ENCODE measurements around the gene ZNF317.
"Not testable (repeated sequence)": the region's sequence is repeated elsewhere in the genome, so short reads cannot be mapped to it uniquely, and the experiment has no call there.

ZNF317 gene

DNA sequence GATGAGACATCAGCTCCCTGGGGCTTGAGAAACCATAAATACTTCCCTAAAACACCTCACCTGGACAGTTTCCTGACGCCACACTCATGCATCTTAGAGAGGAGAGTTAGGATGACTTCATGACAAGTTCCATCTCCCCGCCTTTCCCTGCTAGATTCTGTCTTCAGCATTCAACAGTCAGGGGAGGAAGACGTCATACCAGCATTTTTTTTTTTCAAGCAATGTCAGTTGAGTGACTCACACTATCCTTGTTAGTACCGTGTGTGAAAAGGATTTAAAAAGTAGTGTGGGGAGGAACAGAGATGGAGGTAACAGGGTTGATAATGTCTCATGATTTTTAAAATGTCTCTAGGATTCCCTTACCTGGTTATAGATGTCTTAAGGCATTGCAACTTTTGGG lies 38.7 kb downstream of the ZNF317 start, which contains the start of gene OR7D2:
OR7D2 (plus strand) TSS at position 79 of the 400 bp plus-strand sequence. CDS start 6,803 bp downstream, outside the sequence.
- no peak for DNase-seq

DNA sequence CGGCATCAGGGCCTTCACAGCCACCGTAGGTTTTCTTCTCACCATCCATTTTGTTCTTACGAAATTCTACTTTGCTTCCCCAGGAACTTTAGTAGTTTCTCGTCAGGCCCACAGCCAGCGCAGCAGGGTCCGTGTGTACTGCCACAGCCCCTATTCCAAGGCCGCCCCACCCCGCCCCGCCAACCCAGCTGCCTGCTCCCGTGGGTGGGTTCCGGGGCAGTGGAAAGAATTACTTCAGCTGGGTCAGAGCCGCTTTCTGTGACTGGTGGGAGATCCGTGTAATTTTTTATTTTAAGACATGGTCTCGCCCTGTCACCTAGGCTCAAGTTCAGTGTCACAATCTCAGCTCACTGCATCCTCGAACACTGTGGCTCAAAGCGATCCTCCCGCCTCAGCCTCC lies 42.8 kb downstream of the ZNF317 start:
- DNase-seq = no peak

DNA sequence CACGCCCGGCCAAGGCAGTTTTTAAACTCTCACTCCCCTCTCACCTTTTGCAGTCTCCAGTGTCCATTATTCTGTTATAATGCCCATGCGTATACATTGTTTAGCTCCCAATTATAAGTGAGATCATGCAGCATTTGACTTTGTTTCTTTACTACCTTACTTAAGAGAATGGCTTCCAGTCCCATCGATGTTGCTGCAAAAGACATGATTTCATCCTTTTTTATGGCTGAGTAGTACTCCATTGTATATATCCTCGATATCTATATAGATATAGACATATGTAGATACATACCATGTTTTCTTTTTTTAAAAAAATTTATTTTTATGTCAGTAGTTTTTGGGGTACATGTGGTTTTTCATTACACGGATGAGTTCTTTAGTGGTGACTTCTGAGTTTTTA lies 47.0 kb downstream of the ZNF317 start:
- no peak for DNase-seq

DNA sequence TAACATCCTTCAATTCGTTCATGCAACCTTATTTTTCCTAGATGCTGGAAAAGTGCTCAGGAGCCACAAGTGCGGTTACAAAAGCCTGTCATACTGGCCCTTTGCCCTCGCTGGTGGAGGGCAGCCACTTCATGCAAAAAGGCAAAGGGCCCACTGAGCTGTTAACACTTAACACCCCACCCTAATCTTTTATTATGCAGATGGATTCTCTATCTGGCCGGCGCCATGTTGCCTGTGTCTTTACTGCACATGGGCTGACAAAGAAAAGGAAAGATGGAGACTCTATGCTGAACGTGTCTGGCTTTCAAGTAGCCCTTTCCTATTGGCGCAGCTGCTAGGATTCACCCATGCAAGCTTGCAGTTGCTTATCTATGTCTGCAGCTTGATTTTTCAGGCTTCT lies 49.3 kb downstream of the ZNF317 start:
- DNase-seq = no peak

DNA sequence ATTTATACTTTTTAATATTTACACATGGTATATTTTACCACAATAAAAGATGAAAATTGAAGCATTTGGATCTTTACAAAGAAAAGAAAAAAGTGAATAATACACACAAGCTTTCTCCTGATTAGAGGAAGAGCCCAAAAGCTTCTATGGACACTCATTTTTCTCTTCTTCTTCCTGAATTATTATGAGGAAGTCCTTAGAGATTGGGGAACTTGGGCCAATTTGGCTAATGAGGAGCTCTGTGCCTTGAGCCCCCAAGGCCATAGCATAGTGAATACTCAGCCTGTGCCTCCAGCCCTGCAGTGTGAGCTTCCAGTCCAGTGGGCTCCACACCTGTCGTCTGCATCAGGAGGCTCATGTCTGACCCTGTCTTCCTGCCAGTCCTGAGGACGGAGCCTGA lies 57.8 kb downstream of the ZNF317 start:
- not testable (repeated sequence) for DNase-seq

DNA sequence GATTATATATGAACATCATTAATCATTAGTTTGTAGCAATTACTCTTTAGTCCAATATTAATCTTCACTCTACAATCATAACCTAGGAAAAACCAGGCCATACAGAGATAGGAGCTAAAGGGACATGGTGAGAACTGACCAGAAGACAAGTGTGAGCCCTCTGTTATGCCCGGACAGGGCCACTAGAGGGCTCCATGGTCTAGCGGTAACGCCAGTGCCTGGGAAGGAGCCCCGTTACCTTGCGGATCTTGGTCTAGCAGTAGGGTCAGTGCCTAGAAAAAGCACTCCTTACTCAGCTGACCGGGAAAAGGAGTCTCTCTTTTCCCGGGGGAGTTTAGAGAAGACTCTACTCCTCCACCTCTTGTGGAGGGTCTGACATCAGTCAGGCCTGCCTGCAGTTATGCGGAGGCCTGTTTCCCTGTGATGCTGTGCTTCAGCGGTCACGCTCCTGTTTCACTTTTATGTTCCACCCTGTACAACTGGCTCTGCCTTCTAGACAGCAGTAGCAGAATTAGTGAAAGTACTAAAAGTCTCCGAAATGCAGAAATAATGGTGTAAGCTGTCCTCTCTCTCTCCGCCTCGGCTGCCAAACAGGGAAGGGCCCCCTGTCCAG lies 65.4 kb downstream of the ZNF317 start:
- DNase-seq = peak; percentile 40
